H1 (cell line): ENCODE measurements around the gene RHOV. TPM values are rescaled to one million over a fixed set of nuclear protein-coding genes. Genes with fewer than 3 reads are reported as not detected.

Experiments
- CTCF ChIA-PET: fragments of 300-600 bp; sonication (Branson Sonifier 250); formaldehyde crosslinking; loops from one replicate; lab custom pipeline; 2021; ENCODE audit not compliant: partially characterized antibody; lab: Charles Lee
- POLR2A ChIA-PET: fragments of 300-600 bp; sonication (Branson Sonifier 250); formaldehyde crosslinking; loops from one replicate; lab custom pipeline; 2021; ENCODE audit warnings: inconsistent platforms; ENCODE audit not compliant: partially characterized antibody; lab: Charles Lee
- DNase-seq, 2 experiments: peaks; one replicate each; pipeline versions ENCODE4 v3.0.0 to v3.0.0-alpha.2; 2010 to 2022; ENCODE audit warnings: low spot score in 2 of 2, low read depth in 1 of 2, mixed read lengths in 1 of 2
- FAIRE-seq: peaks from 2 replicates; lab custom pipeline; 2011; peaks lifted over from hg19 to GRCh38; lab: Jason Lieb, UNC
- H2AFZ ChIP-seq: 2 replicates; pipeline ENCODE4 v1.8.1; 2012; ENCODE audit warnings: low read length, inconsistent platforms
- H2AK5ac ChIP-seq: 2 replicates; pipeline ENCODE4 v1.6.1; 2013; ENCODE audit warnings: low read depth, low read length
- H2BK120ac ChIP-seq: replicated peaks from 2 replicates; pipeline ENCODE3; 2013; ENCODE audit warnings: low read depth, low read length, inconsistent platforms
- H2BK12ac ChIP-seq: 2 replicates; pipeline ENCODE4 v1.6.1; 2013; ENCODE audit warnings: low read depth, low read length
- H2BK15ac ChIP-seq: 2 replicates; pipeline ENCODE4 v1.6.1; 2013; ENCODE audit warnings: low read length
- H2BK20ac ChIP-seq: 2 replicates; pipeline ENCODE4 v1.6.1; 2013; ENCODE audit warnings: low read length
- H2BK5ac ChIP-seq: 2 replicates; pipeline ENCODE4 v1.6.1; 2013; ENCODE audit warnings: low read depth, low read length
- H3K14ac ChIP-seq: 2 replicates; pipeline ENCODE4 v1.6.1; 2013; ENCODE audit warnings: inconsistent platforms; ENCODE audit not compliant: insufficient read length
- H3K18ac ChIP-seq: 2 replicates; pipeline ENCODE4 v1.6.1; 2013; ENCODE audit warnings: low read length; ENCODE audit errors: extremely low read depth
- H3K23ac ChIP-seq: 2 replicates; pipeline ENCODE4 v1.6.1; 2013; ENCODE audit warnings: inconsistent platforms; ENCODE audit not compliant: insufficient read length
- H3K23me2 ChIP-seq: 2 replicates; pipeline ENCODE4 v1.6.1; 2013; ENCODE audit warnings: low read depth, low read length
- H3K27ac ChIP-seq: 2 replicates; pipeline ENCODE4 v1.6.1; 2011; ENCODE audit warnings: low read depth, low read length, inconsistent platforms
- H3K27me3 ChIP-seq, 4 experiments: replicated peaks in 1 of 4; 1 replicate in 1 of 4; 2 replicates in 3 of 4; pipeline versions ENCODE4 v1.6.1 to v1.8.1; 2011 to 2013; ENCODE audit warnings: low read length in 3 of 4, mild to moderate bottlenecking in 3 of 4, inconsistent platforms in 2 of 4, mixed read lengths in 2 of 4, moderate library complexity in 1 of 4; ENCODE audit not compliant: control insufficient read depth in 3 of 4, insufficient read depth in 3 of 4; ENCODE audit errors: extremely low read depth in 1 of 4
- H3K36me3 ChIP-seq, 4 experiments: 2 replicates each; pipeline versions ENCODE4 v1.6.1 to v1.8.1; 2011 to 2013; ENCODE audit warnings: mild to moderate bottlenecking in 4 of 4, low read length in 3 of 4, moderate library complexity in 2 of 4, control low read depth in 1 of 4, inconsistent platforms in 1 of 4; ENCODE audit not compliant: insufficient read depth in 4 of 4, control insufficient read depth in 2 of 4
- H3K4ac ChIP-seq: replicated peaks from 2 replicates; pipeline ENCODE3; 2013; ENCODE audit warnings: low read length, low read depth, mixed read lengths, inconsistent platforms; ENCODE audit not compliant: insufficient read length
- H3K4me1 ChIP-seq, 4 experiments: replicated peaks in 1 of 4; 1 replicate in 1 of 4; 2 replicates in 3 of 4; pipeline versions ENCODE4 v1.6.1 to v1.8.1; 2011 to 2013; ENCODE audit warnings: low read length in 3 of 4, inconsistent platforms in 2 of 4, mixed read lengths in 1 of 4; ENCODE audit not compliant: insufficient read depth in 4 of 4, control insufficient read depth in 3 of 4
- H3K4me2 ChIP-seq, 2 experiments: 2 replicates each; pipeline versions ENCODE4 v1.6.1 to v1.8.1; 2011 to 2013; ENCODE audit warnings: low read depth in 2 of 2, low read length in 2 of 2, control low read depth in 1 of 2, inconsistent platforms in 1 of 2, mild to moderate bottlenecking in 1 of 2; ENCODE audit not compliant: insufficient read depth in 1 of 2
- H3K4me3 ChIP-seq, 4 experiments: fragments of 200-600, 300-600 bp in 1 of 4; sonication (generic), shearing (Covaris generic), sonication (Bioruptor Twin) in 1 of 4; 2 replicates each; pipeline versions ENCODE4 v1.5.1 to v1.8.1; 2011 to 2016; ENCODE audit warnings: low read length in 4 of 4, low read depth in 3 of 4, control low read depth in 2 of 4, inconsistent platforms in 2 of 4, mild to moderate bottlenecking in 2 of 4, mixed read lengths in 1 of 4, moderate library complexity in 1 of 4; ENCODE audit not compliant: insufficient read depth in 2 of 4; ENCODE audit errors: extremely low read depth in 1 of 4
- H3K56ac ChIP-seq: replicated peaks from 2 replicates; pipeline ENCODE3; 2013; ENCODE audit warnings: low read depth, mild to moderate bottlenecking, mixed read lengths, low read length, inconsistent platforms; ENCODE audit not compliant: insufficient read length
- H3K79me1 ChIP-seq: 2 replicates; pipeline ENCODE4 v1.6.1; 2013; ENCODE audit warnings: low read depth, low read length, control low read depth
- H3K79me2 ChIP-seq, 2 experiments: 2 replicates each; pipeline versions ENCODE4 v1.6.1 to v1.8.1; 2012 to 2013; ENCODE audit warnings: low read length in 2 of 2, mild to moderate bottlenecking in 2 of 2, inconsistent platforms in 1 of 2; ENCODE audit not compliant: insufficient read depth in 2 of 2, control insufficient read depth in 1 of 2
- H3K9ac ChIP-seq, 4 experiments: replicated peaks in 1 of 4; 1 replicate in 1 of 4; 2 replicates in 3 of 4; pipeline versions ENCODE4 v1.6.1 to v1.8.1; 2011 to 2013; ENCODE audit warnings: low read depth in 3 of 4, low read length in 3 of 4, control low read depth in 2 of 4, mild to moderate bottlenecking in 2 of 4, moderate library complexity in 2 of 4, inconsistent platforms in 1 of 4; ENCODE audit errors: extremely low read depth in 1 of 4
- H3K9me3 ChIP-seq, 2 experiments: 2 replicates each; pipeline versions ENCODE4 v1.6.1 to v1.8.1; 2012 to 2013; ENCODE audit warnings: mild to moderate bottlenecking in 2 of 2, moderate library complexity in 2 of 2, control low read depth in 1 of 2, inconsistent platforms in 1 of 2, low read depth in 1 of 2, low read length in 1 of 2, mixed read lengths in 1 of 2; ENCODE audit not compliant: insufficient read depth in 2 of 2
- H4K20me1 ChIP-seq, 2 experiments: replicated peaks in 1 of 2; 2 replicates each; pipeline versions ENCODE3 to v1.8.1; 2011 to 2013; ENCODE audit warnings: inconsistent platforms in 2 of 2, low read length in 2 of 2, mild to moderate bottlenecking in 1 of 2; ENCODE audit not compliant: insufficient read depth in 2 of 2, control insufficient read depth in 1 of 2
- H4K5ac ChIP-seq: 2 replicates; pipeline ENCODE4 v1.6.1; 2013; ENCODE audit warnings: low read length, low read depth, mixed read lengths, inconsistent platforms; ENCODE audit not compliant: insufficient read length
- H4K8ac ChIP-seq: 2 replicates; pipeline ENCODE4 v1.8.0; 2013; ENCODE audit warnings: mild to moderate bottlenecking, moderate library complexity, low read length, inconsistent platforms; ENCODE audit not compliant: insufficient read depth; ENCODE audit errors: extremely low read depth
- H4K91ac ChIP-seq: replicated peaks from 2 replicates; pipeline ENCODE3; 2013; ENCODE audit warnings: low read length, mixed read lengths, inconsistent platforms; ENCODE audit not compliant: insufficient read length
- BACH1 ChIP-seq: IDR thresholded peaks from 2 replicates; pipeline ENCODE4 v1.6.1; 2012; ENCODE audit warnings: low read length, improper control_type of control experiment
- CHD2 ChIP-seq: IDR thresholded peaks from 2 replicates; pipeline ENCODE4 v1.6.1; 2012; ENCODE audit warnings: low read length, improper control_type of control experiment
- HDAC2 ChIP-seq, 2 experiments: fragments of 300-600 bp in 1 of 2; sonication (generic) in 1 of 2; IDR thresholded peaks; 2 replicates each; pipeline ENCODE4 v1.6.1; 2011 to 2012; ENCODE audit warnings: low read depth in 2 of 2, low read length in 2 of 2, mild to moderate bottlenecking in 2 of 2, moderate library complexity in 2 of 2, borderline replicate concordance in 1 of 2, inconsistent platforms in 1 of 2
- KDM4A ChIP-seq: IDR thresholded peaks from one replicate; pipeline ENCODE4 v1.7.1; 2012; ENCODE audit warnings: low read depth, mild to moderate bottlenecking, moderate library complexity, low read length, inconsistent platforms; ENCODE audit not compliant: severe bottlenecking
- NRF1 ChIP-seq: IDR thresholded peaks from 2 replicates; pipeline ENCODE4 v1.6.1; 2011; ENCODE audit warnings: mild to moderate bottlenecking, low read depth, low read length, improper control_type of control experiment
- PHF8 ChIP-seq: fragments of 200-600 bp; sonication (generic); conservative IDR thresholded peaks from 2 replicates; pipeline ENCODE4 v1.7.1; 2012; ENCODE audit warnings: low read depth, mild to moderate bottlenecking, inconsistent platforms, low read length, moderate library complexity
- POLR2A ChIP-seq, 2 experiments: IDR thresholded peaks; 1 replicate in 1 of 2; 2 replicates in 1 of 2; pipeline ENCODE4 v1.6.1; 2011; ENCODE audit warnings: low read depth in 2 of 2, low read length in 2 of 2, mild to moderate bottlenecking in 2 of 2; ENCODE audit errors: control extremely low read depth in 1 of 2
- RXRA ChIP-seq: IDR thresholded peaks from 2 replicates; pipeline ENCODE4 v1.6.1; 2011; ENCODE audit warnings: low read depth, mild to moderate bottlenecking, low read length, moderate library complexity; ENCODE audit not compliant: insufficient read depth
- SIN3A ChIP-seq, 2 experiments: IDR thresholded peaks in 1 of 2; conservative IDR thresholded peaks in 1 of 2; 2 replicates each; pipeline ENCODE4 v1.6.1; 2011 to 2012; ENCODE audit warnings: low read length in 2 of 2, improper control_type of control experiment in 1 of 2, low read depth in 1 of 2, mild to moderate bottlenecking in 1 of 2
- SIX5 ChIP-seq: IDR thresholded peaks from 2 replicates; pipeline ENCODE4 v1.6.1; 2011; ENCODE audit warnings: mild to moderate bottlenecking, low read depth, low read length
- SP4 ChIP-seq: IDR thresholded peaks from 2 replicates; pipeline ENCODE4 v1.6.1; 2012; ENCODE audit warnings: low read length, inconsistent platforms
- WGBS, 2 experiments: shearing (Covaris generic) in 1 of 2; methylation state at CpG; one replicate each; pipeline versions ENCODE4 v1.1.6 to v1.1.7; 2013 to 2015; ENCODE audit warnings: low lambda C conversion rate in 2 of 2, mixed read lengths in 2 of 2, inconsistent platforms in 1 of 2, low coverage in 1 of 2, missing lambda C conversion rate in 1 of 2; ENCODE audit not compliant: insufficient replicate concordance in 2 of 2, insufficient coverage in 1 of 2, insufficient read length in 1 of 2; ENCODE audit errors: extremely low coverage in 1 of 2, missing lambda C conversion rate in 1 of 2; 5-methylcytosine and 5-hydroxymethylcytosine counted together
- polyA plus RNA-seq, 7 experiments: library from polyadenylated mRNA; depleted of rRNA in 3 of 7; stranded (reverse) in 5 of 7; unstranded in 2 of 7; fragments of >200 nt in 5 of 7; fragments of 200-250 nt in 2 of 7; gene quantifications; 1 replicate in 5 of 7; 2 replicates in 1 of 7; 4 replicates in 1 of 7; pipeline versions ENCODE4 v1.2.1 to v1.2.3, GENCODE V29; 2011 to 2013; ENCODE audit warnings: missing spikeins in 2 of 7, mixed read lengths in 2 of 7
- total RNA-seq: library from RNA; stranded (reverse); fragmentation: NEBNext Ultra II Directional; extraction: Animal tissue kit (Norgen Biotek cat#: 25700); gene quantifications from 2 replicates; pipeline ENCODE4 v1.2.1, GENCODE V29; 2021
- TF ChIP-seq, protein P1 (sequence below): IDR thresholded peaks from 2 replicates; pipeline ENCODE4 v1.6.1; 2012; ENCODE audit warnings: low read length, inconsistent platforms

The RHOV gene
- total and polyA plus RNA-seq, 2 of the 8 experiments (the other 6 are each of a cell fraction or from before 2014, with no cell fraction given), result 1.5 to 2.7 TPM

DNA sequence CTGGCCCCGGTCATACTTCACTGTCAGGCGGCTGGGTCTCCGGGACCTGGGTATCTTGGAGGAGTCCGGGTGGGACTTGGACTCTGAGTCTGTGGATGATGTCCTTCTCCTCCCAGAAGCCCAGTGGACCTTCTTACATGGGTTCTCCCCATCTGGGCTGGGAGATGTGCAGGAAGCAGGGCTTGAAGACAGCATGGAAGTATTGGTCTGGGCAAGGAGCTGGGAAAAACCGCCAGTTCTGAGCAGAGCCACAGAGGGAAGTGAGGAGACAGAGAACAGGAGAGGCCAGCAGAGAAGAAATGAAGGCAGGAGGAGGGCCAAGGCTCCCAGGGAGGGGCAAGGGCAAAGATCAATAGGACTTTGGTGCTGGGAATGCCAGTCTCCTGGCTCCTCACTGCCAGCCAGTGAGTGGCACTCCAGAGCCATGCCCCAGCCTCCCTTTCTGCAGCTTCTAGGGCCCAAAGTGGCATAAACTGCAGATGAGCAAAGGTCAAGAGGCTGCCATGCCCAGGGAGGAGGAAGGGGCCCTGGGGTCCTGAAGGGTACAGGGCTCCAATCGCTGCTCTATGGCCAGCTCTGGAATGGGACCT, 45.5 kb downstream of the RHOV start, which contains the start of gene PPP1R14D:
Gene PPP1R14D, minus strand, starts transcription at position 262 of the 590 bp plus-strand sequence. Its CDS starts 67 bp downstream, at position 195.
- Histone ChIP-seq H3K4ac (no peak within 1 kb of the TSS), H3K18ac (no peak within 1 kb of the TSS), H2BK5ac (no peak within 1 kb of the TSS), H2BK15ac (no peak within 1 kb of the TSS), H3K79me2 (no peaks in the 10 kb centered on the region), H4K20me1 (no peaks in the 10 kb centered on the region), H2AK5ac (no peak within 1 kb of the TSS), H3K23me2 (no peaks in the 10 kb centered on the region), H3K27ac (no peak within 1 kb of the TSS), H2BK12ac (no peak within 1 kb of the TSS; the same call in 1 of the 2 replicates), H3K9me3 (no peaks in the 10 kb centered on the region), H2AFZ (peak within 1 kb of the TSS; percentile 79; the same call in 1 of the 2 replicates), H4K91ac (no peak within 1 kb of the TSS), H3K14ac (no peak within 1 kb of the TSS), H3K9ac (no peak within 1 kb of the TSS), H3K27me3 (no peaks in the 10 kb centered on the region), H3K23ac (no peak within 1 kb of the TSS), H3K56ac (no peak within 1 kb of the TSS), H4K5ac (no peak within 1 kb of the TSS), H3K36me3 (no peaks in the 10 kb centered on the region), H3K4me1 (no peaks in the 10 kb centered on the region), H2BK20ac (no peak within 1 kb of the TSS), H3K4me2 (no peak within 1 kb of the TSS), H3K79me1 (no peaks in the 10 kb centered on the region), H3K4me3 (no peak within 1 kb of the TSS), H2BK120ac (no peak within 1 kb of the TSS), H4K8ac (no peak within 1 kb of the TSS)
- FAIRE-seq (no peak), DNase-seq (no peak)
- 90% methylated on average over 6 of the region's 6 CpGs; no CpG with 5 or more reads in 1 of the 2 experiments for WGBS, 2 experiments
- ChIA-PET CTCF (interaction anchor here (1.2 to 3.7 kb wide), 5 partner anchors 11 to 64 kb away, joined by 3 to 18 read pairs (median 5); no protein-coding TSS in a partner anchor), POLR2A (interaction anchor here (1.0 to 2.9 kb wide), 5 partner anchors 11 to 125 kb away, joined by 3 to 10 read pairs (median 4); partner anchors contain the start of genes CHAC1, DNAJC17, SPINT1 and ZFYVE19)
- no peak for TF ChIP-seq POLR2A (IDR thresholded peaks at IDR 0.05; ENCODE audit: control extremely low read depth in 1 of 2, low read depth in 2 of 2, low read length in 2 of 2)
- TF ChIP-seq SIN3A (conservative IDR thresholded peaks at IDR 0.05 in 1 of 2, IDR thresholded peaks at IDR 0.05 in 1 of 2; ENCODE audit: low read depth in 1 of 2, low read length in 2 of 2), result no peak
- no peak for TF ChIP-seq CHD2
- TF ChIP-seq, protein P1, sequence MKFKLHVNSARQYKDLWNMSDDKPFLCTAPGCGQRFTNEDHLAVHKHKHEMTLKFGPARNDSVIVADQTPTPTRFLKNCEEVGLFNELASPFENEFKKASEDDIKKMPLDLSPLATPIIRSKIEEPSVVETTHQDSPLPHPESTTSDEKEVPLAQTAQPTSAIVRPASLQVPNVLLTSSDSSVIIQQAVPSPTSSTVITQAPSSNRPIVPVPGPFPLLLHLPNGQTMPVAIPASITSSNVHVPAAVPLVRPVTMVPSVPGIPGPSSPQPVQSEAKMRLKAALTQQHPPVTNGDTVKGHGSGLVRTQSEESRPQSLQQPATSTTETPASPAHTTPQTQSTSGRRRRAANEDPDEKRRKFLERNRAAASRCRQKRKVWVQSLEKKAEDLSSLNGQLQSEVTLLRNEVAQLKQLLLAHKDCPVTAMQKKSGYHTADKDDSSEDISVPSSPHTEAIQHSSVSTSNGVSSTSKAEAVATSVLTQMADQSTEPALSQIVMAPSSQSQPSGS, result no peak
- TF ChIP-seq RXRA, result no peak
- TF ChIP-seq SIX5, result no peak
- TF ChIP-seq HDAC2 (IDR thresholded peaks at IDR 0.05; ENCODE audit: borderline replicate concordance in 1 of 2, low read depth in 2 of 2, low read length in 2 of 2), result no peak
- TF ChIP-seq BACH1, result no peak
- TF ChIP-seq SP4, result no peak
- TF ChIP-seq NRF1, result no peak
- no peak for TF ChIP-seq KDM4A
- no peak for TF ChIP-seq PHF8
